Activated T-cell treated with anti-CD3 and anti-CD28 coated beads for 48 hours (primary cell): Measurements from ENCODE around the gene PTPRQ.
"Not testable (repeated sequence)": the region's sequence is repeated elsewhere in the genome, so short reads cannot be mapped to it uniquely, and the experiment has no call there.

Experiments
- DNase-seq: peaks from one replicate; pipeline ENCODE4 v3.0.0-alpha.2; 2020; ENCODE audit warnings: low read depth

PTPRQ gene, protein sequence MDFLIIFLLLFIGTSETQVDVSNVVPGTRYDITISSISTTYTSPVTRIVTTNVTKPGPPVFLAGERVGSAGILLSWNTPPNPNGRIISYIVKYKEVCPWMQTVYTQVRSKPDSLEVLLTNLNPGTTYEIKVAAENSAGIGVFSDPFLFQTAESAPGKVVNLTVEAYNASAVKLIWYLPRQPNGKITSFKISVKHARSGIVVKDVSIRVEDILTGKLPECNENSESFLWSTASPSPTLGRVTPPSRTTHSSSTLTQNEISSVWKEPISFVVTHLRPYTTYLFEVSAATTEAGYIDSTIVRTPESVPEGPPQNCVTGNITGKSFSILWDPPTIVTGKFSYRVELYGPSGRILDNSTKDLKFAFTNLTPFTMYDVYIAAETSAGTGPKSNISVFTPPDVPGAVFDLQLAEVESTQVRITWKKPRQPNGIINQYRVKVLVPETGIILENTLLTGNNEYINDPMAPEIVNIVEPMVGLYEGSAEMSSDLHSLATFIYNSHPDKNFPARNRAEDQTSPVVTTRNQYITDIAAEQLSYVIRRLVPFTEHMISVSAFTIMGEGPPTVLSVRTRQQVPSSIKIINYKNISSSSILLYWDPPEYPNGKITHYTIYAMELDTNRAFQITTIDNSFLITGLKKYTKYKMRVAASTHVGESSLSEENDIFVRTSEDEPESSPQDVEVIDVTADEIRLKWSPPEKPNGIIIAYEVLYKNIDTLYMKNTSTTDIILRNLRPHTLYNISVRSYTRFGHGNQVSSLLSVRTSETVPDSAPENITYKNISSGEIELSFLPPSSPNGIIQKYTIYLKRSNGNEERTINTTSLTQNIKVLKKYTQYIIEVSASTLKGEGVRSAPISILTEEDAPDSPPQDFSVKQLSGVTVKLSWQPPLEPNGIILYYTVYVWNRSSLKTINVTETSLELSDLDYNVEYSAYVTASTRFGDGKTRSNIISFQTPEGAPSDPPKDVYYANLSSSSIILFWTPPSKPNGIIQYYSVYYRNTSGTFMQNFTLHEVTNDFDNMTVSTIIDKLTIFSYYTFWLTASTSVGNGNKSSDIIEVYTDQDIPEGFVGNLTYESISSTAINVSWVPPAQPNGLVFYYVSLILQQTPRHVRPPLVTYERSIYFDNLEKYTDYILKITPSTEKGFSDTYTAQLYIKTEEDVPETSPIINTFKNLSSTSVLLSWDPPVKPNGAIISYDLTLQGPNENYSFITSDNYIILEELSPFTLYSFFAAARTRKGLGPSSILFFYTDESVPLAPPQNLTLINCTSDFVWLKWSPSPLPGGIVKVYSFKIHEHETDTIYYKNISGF (N-terminal part only)

DNA sequence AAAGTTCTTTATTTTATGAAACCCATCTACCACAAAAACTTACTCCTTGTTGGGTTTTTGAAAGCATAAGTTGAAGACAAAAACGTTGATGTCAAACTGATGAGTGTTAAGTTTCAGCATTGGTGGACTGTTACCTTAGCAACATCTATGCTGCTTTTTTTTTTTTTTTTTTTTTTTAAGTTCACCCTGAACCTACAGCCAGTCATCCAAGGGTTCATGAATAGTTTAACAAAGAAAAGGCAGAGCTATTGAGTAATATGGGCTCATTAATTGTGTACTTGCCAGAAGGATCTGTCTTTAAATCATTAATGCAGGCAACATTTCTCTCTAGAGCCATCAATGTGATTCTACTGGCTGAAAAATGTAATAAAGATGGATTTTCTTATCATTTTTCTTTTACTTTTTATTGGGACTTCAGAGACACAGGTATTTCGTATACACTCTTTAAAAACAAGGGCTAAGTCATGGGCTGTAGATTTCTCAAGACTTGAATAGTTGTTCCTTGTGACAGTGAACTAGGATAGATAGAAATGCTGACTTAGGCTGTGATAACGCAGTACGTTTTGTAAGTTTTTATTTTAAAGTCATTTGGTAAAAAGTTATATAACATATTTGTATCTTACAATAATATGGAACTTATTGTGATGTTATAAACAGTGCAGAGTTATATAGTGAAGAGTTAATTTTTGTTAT, at the start of gene PTPRQ:
PTPRQ (plus strand) TSS at position 262 of the 693 bp plus-strand sequence; CDS start at position 373, 111 bp downstream.
- no peak for DNase-seq

DNA sequence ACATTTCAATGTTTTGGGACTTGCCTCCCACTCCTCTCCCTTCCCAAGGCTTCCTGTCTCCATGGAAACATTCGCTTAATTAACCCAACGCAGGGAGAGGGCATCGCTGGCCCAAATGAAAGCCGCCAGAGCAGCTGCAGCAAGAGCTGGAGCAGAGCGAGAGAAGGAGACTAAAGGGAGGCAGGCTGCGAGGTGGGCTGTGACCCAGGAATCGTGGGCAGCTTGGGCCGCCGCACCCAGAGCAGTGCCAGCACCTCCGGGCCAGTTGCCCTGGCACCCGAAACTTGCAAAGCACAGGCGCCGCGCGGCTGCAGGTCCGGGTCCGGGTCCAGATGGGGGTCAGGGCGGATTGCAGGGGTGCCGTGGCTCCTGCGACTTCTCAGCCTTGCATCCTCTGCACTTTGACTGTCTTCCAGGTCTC, 43.5 kb upstream of the PTPRQ start:
- no peak for DNase-seq

DNA sequence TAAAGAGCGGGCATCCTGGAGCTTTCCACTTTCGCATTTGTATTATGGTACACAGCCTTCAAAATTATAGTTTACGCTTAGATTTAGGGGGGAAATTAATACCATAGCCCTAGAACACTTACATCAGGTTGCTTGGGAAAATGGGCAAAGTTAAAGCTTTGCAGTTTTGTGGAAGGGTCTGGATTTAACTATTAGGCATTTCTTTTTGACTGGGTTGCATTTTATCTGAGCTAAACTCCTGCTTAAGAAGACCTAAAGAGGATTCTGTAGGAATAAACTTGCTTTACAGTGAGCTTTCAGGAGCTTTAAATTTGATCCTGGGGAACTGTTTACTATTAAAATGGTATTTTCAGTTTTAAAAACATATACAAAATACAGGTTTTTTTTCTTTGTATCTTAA, 42.8 kb upstream of the PTPRQ start:
- DNase-seq = no peak

DNA sequence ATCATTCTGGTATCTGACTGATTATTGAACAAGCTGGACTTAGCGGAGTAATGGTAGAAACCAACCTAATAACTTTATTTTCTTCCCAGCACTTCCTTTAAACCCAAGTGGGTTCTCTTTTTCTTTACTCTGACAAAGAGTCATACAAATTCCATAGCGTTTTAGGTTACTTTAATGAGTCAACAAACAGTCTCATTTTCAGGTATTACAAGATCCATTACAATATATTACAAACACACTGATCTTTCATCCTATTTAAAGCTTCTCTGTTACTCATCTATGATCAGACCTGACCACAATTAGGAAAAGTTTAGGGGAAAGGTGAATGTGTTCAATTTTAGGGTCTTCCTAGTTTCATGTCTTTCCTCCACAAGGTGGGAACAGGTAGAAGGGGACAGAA, 39.4 kb upstream of the PTPRQ start:
- no peak for DNase-seq

DNA sequence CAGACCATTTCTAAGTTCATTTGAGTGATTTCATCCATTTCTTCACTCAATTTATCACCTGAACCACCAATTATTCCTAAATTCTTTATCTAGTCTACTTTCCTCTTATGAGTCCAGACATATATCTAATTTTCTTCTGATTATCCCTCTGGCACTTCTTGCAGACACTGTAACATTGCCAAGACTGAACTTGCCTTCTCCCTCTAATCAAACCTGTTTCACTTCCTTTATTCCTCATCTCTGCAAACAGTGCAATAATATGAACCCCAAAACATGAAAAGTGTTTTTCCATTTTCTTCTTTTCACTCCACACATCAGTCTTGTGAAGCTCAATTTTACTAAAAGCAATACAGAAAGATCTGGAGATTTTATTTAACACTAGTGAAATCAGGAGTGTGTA, 37.8 kb upstream of the PTPRQ start:
- DNase-seq = no peak

DNA sequence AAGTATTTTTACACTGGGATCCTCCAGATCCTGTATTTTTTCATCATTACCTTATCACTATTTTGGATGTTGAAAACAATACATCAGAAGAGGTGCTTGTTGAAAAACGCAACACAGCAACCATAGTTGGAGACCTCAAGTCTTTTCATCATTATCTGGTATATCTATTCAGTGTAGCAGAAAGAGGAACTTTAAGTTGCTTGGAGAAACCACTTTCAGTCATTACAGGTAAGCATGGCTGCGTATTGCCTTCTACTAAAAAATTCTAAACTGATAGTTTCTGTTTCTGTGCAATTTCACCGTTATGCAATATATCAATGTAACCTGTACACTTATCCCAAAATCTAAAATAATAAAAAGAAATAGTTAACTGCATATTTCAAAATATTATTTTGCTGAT, 32.2 kb upstream of the PTPRQ start:
- DNase-seq = no peak

DNA sequence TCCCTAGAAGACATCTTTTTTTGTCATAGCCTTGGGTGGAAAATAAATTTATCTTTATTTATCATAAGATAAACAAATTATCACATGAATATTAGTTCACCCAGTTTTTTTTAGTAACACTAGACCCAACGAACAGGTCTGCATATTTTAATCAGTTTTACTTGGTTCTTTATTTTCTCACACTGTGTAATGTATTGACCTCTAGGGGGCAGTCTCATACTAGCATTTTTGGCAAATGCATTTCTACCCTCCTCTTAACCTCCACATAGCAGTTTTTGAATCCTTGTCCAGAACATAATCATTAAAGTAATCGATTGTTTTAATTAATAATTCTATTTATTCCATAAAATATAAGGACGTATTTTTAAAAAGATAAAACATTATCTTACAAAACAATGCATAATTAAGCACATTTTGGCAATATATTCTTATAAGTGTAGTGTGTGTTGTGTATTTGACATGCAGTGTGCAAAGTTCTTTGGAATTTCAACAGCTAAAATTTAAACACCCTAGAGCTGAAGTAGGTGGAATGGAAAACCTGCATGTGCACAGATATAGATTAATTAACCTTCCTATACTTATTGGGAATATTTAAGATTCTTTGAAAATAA, 31.6 kb upstream of the PTPRQ start:
- no peak for DNase-seq

DNA sequence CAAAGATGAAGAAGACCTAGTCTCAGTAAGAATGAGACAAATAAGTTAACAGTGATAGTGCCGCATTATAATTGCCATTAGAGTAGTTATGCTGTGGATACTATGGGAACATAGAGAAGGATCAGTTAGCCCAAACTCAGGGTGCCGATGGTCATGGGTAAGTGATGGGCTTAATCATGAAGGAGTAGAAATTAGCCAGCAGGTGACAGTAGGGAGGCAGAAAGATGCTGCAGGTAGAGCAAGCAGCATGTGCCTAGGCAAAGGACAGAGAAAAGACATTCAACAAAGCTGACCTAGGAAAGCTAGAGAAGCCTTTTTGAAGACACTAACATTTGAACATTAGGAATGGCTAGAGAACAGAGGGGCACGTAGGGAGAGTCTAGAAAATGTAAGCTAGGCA, 30.6 kb upstream of the PTPRQ start:
- DNase-seq = no peak

DNA sequence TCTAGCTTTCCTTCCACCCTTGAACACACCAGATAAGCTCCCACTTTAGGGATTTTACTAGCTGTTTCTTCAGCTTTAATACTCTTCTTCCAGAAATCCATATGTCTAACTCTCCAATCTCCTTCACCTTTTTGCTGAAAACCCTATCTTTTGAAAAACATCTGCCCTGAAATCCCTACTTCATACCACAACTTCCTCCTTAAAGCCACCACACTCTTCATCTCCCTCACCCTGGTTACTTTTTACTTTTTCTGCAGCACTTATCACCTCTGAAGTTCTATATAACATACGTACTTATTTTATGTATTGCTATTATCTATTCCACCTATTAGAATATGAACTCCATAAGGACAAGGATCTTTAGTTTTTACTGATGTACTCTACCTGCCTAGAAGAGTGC, 28.6 kb upstream of the PTPRQ start:
- no peak for DNase-seq

DNA sequence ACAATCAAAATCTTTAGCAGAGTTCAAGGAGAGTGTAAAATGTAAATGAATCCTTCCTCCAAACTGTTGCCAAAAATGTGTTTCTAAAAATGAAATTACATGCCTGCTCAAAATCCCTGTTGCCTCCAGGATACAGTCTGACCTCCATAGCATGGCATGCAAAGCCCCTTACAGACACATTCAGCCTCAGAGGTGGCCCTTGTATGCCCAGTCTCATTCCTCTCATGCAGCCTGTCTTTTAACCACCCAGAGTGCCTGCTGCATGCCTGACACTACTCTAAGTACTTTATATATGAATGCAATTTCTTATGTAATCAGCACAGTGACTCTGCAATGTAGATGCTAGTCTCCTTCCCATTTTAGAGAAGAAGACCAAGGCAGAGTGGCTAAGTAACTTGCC, 24.4 kb upstream of the PTPRQ start:
- no peak for DNase-seq

DNA sequence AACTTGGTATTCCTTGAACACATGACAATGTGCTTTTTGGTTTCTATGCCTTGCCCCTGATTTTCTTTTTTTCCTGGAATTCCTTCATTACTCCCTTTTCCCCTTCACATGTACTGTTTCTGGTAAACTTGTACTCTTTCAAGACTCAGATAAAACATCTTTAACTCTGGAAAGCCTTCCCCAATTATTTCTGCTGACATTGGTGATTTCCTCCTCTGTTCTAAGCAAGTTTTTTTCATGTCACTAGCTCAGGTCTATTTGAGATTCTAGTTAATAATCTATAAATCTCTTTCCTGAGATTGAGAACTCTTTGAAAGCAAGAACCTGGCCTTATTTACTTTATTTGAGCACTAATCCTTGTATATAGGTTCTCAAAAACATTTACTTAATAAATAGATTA, 24.0 kb upstream of the PTPRQ start:
- no peak for DNase-seq

DNA sequence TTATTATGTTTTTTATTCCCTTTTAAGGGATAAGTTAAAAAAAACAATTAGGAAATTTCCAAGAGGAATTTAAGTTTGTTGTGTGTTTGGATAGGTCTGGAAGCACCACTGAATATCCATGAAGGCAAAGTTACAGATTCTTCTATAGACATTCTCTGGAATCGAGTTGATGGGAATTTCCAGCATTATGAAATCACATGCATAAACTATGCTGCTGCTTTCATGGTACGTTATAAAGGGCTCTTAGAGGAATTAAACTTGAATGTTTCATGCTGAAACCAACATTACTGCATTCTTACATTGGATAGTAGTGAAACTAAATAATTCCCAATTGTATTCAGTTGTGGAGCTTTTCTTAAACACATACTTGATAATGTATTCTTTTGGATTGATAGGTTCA, 21.5 kb upstream of the PTPRQ start:
- no peak for DNase-seq

DNA sequence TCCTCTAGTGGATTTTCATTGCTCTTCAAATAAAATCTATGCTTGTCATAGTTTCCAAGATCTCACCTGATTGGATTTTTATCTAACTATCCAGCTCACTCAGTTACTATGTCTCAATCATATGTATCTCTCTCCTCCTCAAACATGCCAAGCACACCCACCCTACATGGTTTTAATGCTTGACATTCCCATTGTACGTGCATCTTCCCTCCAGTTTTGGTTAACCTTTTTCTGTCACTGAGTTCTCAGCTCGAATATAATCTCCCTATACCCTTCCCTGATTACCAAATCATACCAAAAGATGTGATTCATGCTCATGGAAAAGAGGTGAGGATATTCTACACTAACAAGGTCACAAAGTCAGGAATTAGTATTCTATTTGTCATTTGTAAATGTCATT, 12.0 kb upstream of the PTPRQ start:
- DNase-seq = no peak

DNA sequence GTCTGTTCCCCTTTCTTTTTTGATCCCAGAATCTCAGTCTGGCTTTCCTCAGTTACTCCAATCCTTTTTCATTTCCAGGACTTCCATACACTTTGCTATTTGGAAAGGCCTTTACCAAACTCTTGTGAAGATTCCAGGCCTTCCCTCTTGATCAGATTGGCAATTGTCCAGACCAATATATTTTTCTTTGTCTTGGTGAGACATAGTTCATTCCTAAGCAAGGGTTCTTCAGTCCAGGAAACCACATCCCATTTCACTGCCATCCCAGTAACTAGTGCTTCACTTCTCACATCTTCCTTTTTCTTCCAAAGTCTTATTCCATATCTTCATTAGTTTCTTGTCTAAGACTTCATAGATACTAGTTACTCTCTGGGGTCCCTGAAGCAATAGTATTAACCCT, 2.1 kb upstream of the PTPRQ start:
- no peak for DNase-seq

DNA sequence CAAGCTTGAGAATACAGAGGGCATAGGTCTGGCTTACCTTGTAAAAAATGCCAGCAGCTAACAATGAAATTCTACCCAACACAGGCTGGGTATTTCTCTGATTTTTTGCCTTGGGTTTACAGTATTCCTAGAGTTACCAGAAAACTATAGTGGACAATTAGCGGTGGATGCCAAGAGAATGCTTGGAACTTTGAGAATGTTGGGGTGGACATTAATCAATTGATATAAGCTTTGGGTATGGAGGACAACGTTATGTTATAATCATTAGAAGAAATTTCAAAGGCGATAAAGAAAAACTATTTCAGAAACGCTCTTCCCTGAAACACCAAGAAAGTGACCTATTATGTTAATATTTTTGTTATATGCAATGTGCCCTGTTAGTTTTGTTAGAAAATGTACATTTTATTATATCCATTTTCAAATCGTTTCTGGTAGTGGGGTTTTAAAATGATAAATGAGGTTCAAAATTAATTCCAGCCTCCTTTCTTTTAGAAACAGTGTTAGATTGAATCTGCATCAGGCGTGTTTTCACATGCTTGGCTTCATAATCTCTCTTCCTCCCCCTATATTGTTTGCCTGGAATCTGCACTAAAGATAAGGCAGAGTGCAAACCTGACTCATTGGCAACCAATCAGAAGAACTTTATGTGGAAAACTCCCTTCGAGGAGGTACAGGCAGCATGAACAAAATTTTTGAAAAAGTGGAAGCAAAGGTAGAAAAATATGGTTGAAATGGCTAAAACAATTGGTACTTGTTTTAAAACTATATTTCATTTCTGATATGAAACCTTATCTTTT, 1.4 kb upstream of the PTPRQ start:
- no peak for DNase-seq

DNA sequence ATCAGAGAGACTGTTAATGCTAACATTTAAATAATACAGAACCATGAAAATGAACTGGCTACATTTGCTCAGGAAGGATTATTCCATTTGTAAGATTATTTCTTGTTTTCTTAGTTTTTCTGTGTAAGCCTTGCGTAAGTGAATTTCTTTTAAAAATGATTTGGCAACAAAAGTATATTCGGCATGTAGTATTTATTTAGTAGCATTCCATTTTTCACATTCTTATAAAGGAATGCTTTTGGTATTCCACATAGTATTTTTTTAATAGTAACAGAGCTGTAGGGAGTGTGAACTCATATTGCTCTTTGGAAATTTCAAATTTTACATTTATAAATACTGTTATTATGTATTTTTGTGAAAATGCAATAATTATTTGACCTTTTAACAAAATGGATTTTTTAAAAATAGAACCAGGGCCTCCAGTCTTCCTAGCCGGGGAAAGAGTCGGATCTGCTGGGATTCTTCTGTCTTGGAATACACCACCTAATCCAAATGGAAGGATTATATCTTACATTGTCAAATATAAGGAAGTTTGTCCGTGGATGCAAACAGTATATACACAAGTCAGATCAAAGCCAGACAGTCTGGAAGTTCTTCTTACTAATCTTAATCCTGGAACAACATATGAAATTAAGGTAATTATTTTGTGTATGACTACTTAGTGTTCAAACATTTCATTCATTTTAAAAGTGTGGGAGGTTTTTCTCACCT, 1.2 kb downstream of the PTPRQ start:
- DNase-seq = no peak

DNA sequence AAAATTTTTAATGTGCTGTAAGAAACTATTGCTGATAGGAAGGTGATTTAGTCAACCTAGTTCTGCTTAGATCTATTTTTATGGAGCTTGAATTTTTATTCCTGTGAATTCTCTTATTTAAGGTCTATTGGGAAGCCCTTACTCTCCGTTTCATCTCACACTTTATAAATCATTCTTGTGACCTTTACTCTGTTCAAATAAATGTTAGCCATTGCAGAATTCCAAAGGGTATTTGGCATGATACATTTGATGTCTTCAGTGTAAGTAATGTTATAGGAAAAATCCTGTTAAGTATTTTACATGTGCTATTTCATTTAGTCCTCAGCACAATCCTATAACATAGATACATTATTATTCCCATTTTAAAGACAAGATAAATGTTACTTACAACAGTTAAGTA, 12.5 kb downstream of the PTPRQ start:
- no peak for DNase-seq

DNA sequence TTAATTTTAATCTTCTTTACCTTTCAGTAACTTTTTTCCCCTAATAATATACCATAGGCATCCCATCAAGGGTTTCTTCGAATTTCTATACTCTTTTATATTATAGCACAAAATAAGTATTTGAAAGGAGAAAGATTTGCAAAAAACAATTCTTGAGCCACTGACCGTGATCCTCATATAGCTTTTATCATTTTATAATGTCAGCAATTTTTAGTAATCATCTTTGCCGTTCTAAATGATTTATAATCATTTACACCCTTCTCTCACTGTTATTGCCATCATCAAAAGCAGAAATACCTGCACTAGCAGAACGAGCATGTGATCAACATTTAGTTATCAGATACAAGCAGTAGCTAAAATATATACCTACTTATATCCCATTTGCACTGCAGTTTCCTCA, 16.9 kb downstream of the PTPRQ start:
- DNase-seq = no peak

DNA sequence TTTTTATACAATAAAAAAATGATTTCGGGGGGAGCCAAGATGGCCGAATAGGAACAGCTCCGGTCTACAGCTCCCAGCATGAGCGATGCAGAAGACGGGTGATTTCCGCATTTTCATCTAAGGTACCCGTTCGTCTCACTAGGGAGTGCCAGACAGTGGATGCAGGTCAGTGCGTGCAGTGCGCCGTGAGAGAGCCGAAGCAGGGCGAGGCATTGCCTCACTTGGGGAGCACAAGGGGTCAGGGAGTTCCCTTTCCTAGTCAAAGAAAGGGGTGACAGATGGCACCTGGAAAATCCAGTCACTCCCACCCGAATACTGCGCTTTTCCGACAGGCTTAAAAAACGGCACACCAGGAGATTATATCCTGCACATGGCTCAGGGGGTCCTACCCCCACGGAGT, 17.8 kb downstream of the PTPRQ start:
- not testable (repeated sequence) for DNase-seq

DNA sequence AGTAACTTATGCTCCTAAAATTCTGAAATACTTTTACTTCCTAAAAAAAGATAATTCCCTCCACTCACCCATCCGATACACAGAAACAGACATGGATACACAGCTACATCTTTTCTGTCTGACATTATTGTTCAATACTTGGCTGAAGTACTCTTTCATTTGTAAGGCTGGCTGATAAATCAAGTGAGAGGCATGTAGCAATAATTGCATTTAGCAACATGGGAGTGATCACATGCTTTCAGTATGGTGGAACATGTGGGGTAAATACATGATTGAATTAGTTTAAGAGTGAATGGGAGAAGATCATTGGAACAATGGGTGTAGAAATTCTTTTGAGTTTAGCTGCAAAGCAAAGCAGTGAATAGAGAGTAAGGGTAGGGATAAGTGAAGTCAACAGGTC, 25.6 kb downstream of the PTPRQ start:
- DNase-seq = no peak
